Measurements from ENCODE around the gene HOXD1.
A peak's percentile ranks its signal among the peaks of the same experiment; 100 is the strongest.

DNA sequence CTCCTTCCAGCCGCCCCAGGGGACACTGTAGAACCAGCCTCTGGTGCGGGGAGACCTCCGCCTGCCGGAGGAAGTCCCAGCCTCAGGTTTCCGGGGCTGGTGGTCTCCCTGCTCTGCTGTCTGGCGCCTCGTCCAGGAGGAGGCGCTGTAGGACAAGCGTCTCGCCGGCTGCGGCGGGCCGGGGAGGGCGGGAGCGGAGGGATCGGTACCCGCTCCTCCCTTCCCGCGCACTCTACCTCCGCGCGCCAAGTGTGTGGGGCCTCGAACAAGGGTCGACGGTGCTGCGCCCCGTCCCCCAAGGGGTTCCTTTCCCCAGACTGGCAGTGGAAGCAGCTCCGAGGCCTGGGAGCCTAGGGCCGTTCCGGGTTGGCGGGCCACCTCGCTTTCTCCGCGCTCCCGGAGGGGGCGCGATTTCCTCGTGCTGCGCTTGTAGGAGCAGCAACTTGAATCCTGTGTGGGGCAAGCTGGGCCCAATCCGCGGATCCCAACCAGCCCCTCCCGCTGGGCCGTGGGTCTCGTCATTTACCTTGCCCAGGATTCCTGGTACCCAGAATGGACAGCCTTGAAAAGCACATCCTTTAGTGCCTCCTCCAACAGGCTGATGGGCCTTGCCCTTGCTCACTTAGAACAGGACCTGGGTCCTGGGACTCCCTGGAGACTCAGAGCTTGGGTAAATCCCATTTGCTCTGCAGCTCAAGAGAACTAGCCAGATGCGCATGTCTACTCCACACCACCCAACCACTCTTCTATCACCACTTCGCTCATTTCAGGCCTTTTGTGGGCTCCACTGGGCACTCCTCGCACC is 47.8 kb upstream of the HOXD1 start:
- TF ChIP-seq POLR2A (IDR thresholded peaks at IDR 0.05), result no peak
- TF ChIP-seq, protein P1, sequence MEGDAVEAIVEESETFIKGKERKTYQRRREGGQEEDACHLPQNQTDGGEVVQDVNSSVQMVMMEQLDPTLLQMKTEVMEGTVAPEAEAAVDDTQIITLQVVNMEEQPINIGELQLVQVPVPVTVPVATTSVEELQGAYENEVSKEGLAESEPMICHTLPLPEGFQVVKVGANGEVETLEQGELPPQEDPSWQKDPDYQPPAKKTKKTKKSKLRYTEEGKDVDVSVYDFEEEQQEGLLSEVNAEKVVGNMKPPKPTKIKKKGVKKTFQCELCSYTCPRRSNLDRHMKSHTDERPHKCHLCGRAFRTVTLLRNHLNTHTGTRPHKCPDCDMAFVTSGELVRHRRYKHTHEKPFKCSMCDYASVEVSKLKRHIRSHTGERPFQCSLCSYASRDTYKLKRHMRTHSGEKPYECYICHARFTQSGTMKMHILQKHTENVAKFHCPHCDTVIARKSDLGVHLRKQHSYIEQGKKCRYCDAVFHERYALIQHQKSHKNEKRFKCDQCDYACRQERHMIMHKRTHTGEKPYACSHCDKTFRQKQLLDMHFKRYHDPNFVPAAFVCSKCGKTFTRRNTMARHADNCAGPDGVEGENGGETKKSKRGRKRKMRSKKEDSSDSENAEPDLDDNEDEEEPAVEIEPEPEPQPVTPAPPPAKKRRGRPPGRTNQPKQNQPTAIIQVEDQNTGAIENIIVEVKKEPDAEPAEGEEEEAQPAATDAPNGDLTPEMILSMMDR (IDR thresholded peaks at IDR 0.05), result peak; percentile 76 to 94 (median 89)

Measured in vagina (tissue), 2 donors.